OCI-LY3 (cell line): ENCODE measurements around the gene CELSR3.

Experiments
- CTCF ChIP-seq: fragments of 200-600, 300-600 bp; sonication (generic); IDR thresholded peaks from 2 replicates; pipeline ENCODE4 v1.5.1; 2014; ENCODE audit warnings: antibody characterized with exemption, low read length, low read depth
- EZH2phosphoT487 ChIP-seq: fragments of 200-600 bp; shearing (Covaris generic); IDR thresholded peaks from 2 replicates; pipeline ENCODE4 v1.6.1; 2018; ENCODE audit warnings: antibody characterized with exemption, mixed run types, low read depth

- TF ChIP-seq CTCF = no peak
- no peak for TF ChIP-seq EZH2phosphoT487
Measured at GRCh38 chr3:48688737-48689075, 26.0 kb upstream of the CELSR3 start.
